HCT116 (cell line): ENCODE measurements around the gene TIGD3. TPM values are rescaled to one million over a fixed set of nuclear protein-coding genes. Genes with fewer than 3 reads are reported as not detected.

Experiments used
- ATAC-seq: fragments of 200-7000 bp; cut with Tn5 transposase; 2 replicates; pipeline ENCODE4 v1.9.1; 2020; ENCODE audit warnings: mild to moderate bottlenecking, moderate library complexity
- BruUV-seq: library from RNA; stranded (reverse); fragments of 400-500 nt; replicated peaks from 2 replicates; lab custom pipeline; 2021; lab: Mats Ljungman, UMichigan
- CTCF ChIA-PET: fragments of 300-600 bp; sonication (Branson Sonifier 250); formaldehyde crosslinking; loops from one replicate; lab custom pipeline; 2021; ENCODE audit warnings: antibody characterized with exemption; lab: Charles Lee
- POLR2A ChIA-PET: fragments of 300-600, 350-600 bp; sonication (Branson Sonifier 250); formaldehyde crosslinking; loops from one replicate; lab custom pipeline; 2021; ENCODE audit warnings: antibody characterized with exemption; lab: Charles Lee
- RAD21 ChIA-PET, 2 experiments: fragments of 300-600 bp; sonication (Branson Sonifier 250); formaldehyde crosslinking; loops; one replicate each; lab custom pipeline; 2023; ENCODE audit warnings: low total read pairs in 2 of 2; ENCODE audit not compliant: uncharacterized antibody in 2 of 2, unreplicated experiment in 2 of 2, low non-redundant PET in 1 of 2; lab: Charles Lee
- DNase-seq: peaks from one replicate; pipeline ENCODE4 v3.0.0-alpha.2; 2010; ENCODE audit warnings: low read depth, low spot score
- H2AFZ ChIP-seq: fragments of 200-600 bp; shearing (Covaris generic), sonication (generic); 2 replicates; pipeline ENCODE4 v1.6.1; 2017; ENCODE audit warnings: low read depth, mixed run types, mixed read lengths, antibody characterized with exemption, low read length; ENCODE audit not compliant: poor library complexity, severe bottlenecking
- H3K27ac ChIP-seq: 2 replicates; pipeline ENCODE4 v1.5.1; 2012; ENCODE audit warnings: low read depth, low read length
- H3K27me3 ChIP-seq: fragments of 200-600 bp; sonication (generic); 2 replicates; pipeline ENCODE4 v1.6.1; 2016; ENCODE audit warnings: mixed run types, low read length, mixed read lengths; ENCODE audit not compliant: insufficient read depth
- H3K36me3 ChIP-seq, 2 experiments: fragments of 200-500 bp in 1 of 2; fragments of 200-600 bp in 1 of 2; sonication (Bioruptor generic) in 1 of 2; sonication (generic) in 1 of 2; 2 replicates each; pipeline versions ENCODE4 v1.5.1 to v1.6.1; 2014 to 2016; ENCODE audit warnings: low read length in 2 of 2, inconsistent platforms in 1 of 2, mixed read lengths in 1 of 2, mixed run types in 1 of 2; ENCODE audit not compliant: insufficient read depth in 2 of 2, control insufficient read depth in 1 of 2
- H3K4me1 ChIP-seq, 2 experiments: fragments of 200-600 bp in 1 of 2; sonication (generic) in 1 of 2; 2 replicates each; pipeline versions ENCODE4 v1.5.1 to v1.6.1; 2012 to 2017; ENCODE audit warnings: low read length in 2 of 2, inconsistent platforms in 1 of 2, mild to moderate bottlenecking in 1 of 2, mixed read lengths in 1 of 2, mixed run types in 1 of 2, moderate library complexity in 1 of 2; ENCODE audit not compliant: insufficient read depth in 2 of 2, control insufficient read depth in 1 of 2
- H3K4me2 ChIP-seq: fragments of 200-600 bp; sonication (generic); 2 replicates; pipeline ENCODE4 v1.6.1; 2017; ENCODE audit warnings: mixed run types, low read length, mixed read lengths
- H3K4me3 ChIP-seq, 2 experiments: fragments of 200-600 bp in 1 of 2; sonication (generic) in 1 of 2; replicated peaks in 1 of 2; 2 replicates each; pipeline ENCODE4 v1.5.1; 2011 to 2016; ENCODE audit warnings: low read length in 2 of 2, control low read depth in 1 of 2, low read depth in 1 of 2, mild to moderate bottlenecking in 1 of 2, mixed read lengths in 1 of 2, mixed run types in 1 of 2
- H3K79me2 ChIP-seq: fragments of 200-600 bp; sonication (generic); 2 replicates; pipeline ENCODE4 v1.6.1; 2017; ENCODE audit warnings: mild to moderate bottlenecking, mixed run types, low read length, moderate library complexity, mixed read lengths; ENCODE audit not compliant: insufficient read depth
- H3K9ac ChIP-seq: fragments of 200-600 bp; sonication (generic); 2 replicates; pipeline ENCODE4 v1.6.1; 2016; ENCODE audit warnings: low read length, mixed read lengths
- H3K9me2 ChIP-seq: fragments of 200-600 bp; sonication (generic), shearing (Covaris generic); 2 replicates; pipeline ENCODE4 v1.6.1; 2017; ENCODE audit warnings: mixed run types, mild to moderate bottlenecking, moderate library complexity; ENCODE audit not compliant: insufficient read depth
- H3K9me3 ChIP-seq, 2 experiments: fragments of 200-500 bp in 1 of 2; fragments of 200-600 bp in 1 of 2; sonication (Bioruptor generic) in 1 of 2; sonication (generic) in 1 of 2; 2 replicates each; pipeline ENCODE4 v1.6.1; 2014 to 2017; ENCODE audit warnings: low read length in 2 of 2, mixed read lengths in 2 of 2, inconsistent platforms in 1 of 2, low read depth in 1 of 2, mild to moderate bottlenecking in 1 of 2, mixed run types in 1 of 2, moderate library complexity in 1 of 2; ENCODE audit not compliant: control insufficient read depth in 1 of 2, insufficient read depth in 1 of 2
- H4K20me1 ChIP-seq: fragments of 200-600 bp; sonication (generic), shearing (Covaris generic); 2 replicates; pipeline ENCODE4 v1.6.1; 2017; ENCODE audit warnings: mixed run types, mild to moderate bottlenecking, moderate library complexity; ENCODE audit not compliant: insufficient read depth
- CBX3 ChIP-seq: IDR thresholded peaks from 2 replicates; pipeline ENCODE4 v1.6.1; 2012; ENCODE audit warnings: low read depth
- POLR2A ChIP-seq: IDR thresholded peaks from 2 replicates; pipeline ENCODE4 v1.7.0; 2011; ENCODE audit warnings: borderline replicate concordance; ENCODE audit not compliant: insufficient read depth, insufficient read length; ENCODE audit errors: extremely low read depth
- POLR2AphosphoS5 ChIP-seq: IDR thresholded peaks from 2 replicates; pipeline ENCODE4 v1.6.1; 2011; ENCODE audit warnings: mild to moderate bottlenecking, low read depth, low read length, moderate library complexity
- RAD21 ChIP-seq: IDR thresholded peaks from 2 replicates; pipeline ENCODE4 v1.6.1; 2012; ENCODE audit warnings: low read depth, mild to moderate bottlenecking
- SIN3A ChIP-seq: IDR thresholded peaks from 2 replicates; pipeline ENCODE4 v1.6.1; 2012; ENCODE audit warnings: low read depth
- TCF7L2 ChIP-seq: IDR thresholded peaks from 2 replicates; pipeline ENCODE4 v1.7.0; 2011; ENCODE audit warnings: borderline replicate concordance, inconsistent platforms; ENCODE audit not compliant: insufficient read depth, insufficient read length; ENCODE audit errors: extremely low read depth
- YY1 ChIP-seq: IDR thresholded peaks from 2 replicates; pipeline ENCODE4 v1.6.1; 2011; ENCODE audit warnings: low read length, low read depth, moderate library complexity, mild to moderate bottlenecking; ENCODE audit not compliant: insufficient replicate concordance; ENCODE audit errors: extremely low read depth
- intact Hi-C: fragments of 100-400 bp; cut with micrococcal nuclease; formaldehyde crosslinking; loops from 2 replicates; pipeline ENCODE4 v1.10.0; 2022
- total RNA-seq: library from RNA; stranded (reverse); gene quantifications from one replicate; pipeline ENCODE4 v1.2.1, GENCODE V29; 2021; ENCODE audit not compliant: unreplicated experiment
- TF ChIP-seq, protein P1 (sequence below): IDR thresholded peaks from 2 replicates; pipeline ENCODE4 v1.6.1; 2012
- TF ChIP-seq, protein P2 (sequence below), 3 experiments: fragments of 200-600 bp in 1 of 3; sonication (generic) in 1 of 3; IDR thresholded peaks in 2 of 3; conservative IDR thresholded peaks in 1 of 3; 2 replicates each; pipeline ENCODE4 v1.5.1; 2012 to 2017; ENCODE audit warnings: low read depth in 2 of 3, low read length in 2 of 3, antibody characterized with exemption in 1 of 3, borderline replicate concordance in 1 of 3, control low read depth in 1 of 3, mild to moderate bottlenecking in 1 of 3, mixed read lengths in 1 of 3, mixed run types in 1 of 3, moderate library complexity in 1 of 3; ENCODE audit not compliant: insufficient read depth in 1 of 3

The TIGD3 gene
- total RNA-seq, 1 experiment from 2014 or later: 2.4 TPM

DNA sequence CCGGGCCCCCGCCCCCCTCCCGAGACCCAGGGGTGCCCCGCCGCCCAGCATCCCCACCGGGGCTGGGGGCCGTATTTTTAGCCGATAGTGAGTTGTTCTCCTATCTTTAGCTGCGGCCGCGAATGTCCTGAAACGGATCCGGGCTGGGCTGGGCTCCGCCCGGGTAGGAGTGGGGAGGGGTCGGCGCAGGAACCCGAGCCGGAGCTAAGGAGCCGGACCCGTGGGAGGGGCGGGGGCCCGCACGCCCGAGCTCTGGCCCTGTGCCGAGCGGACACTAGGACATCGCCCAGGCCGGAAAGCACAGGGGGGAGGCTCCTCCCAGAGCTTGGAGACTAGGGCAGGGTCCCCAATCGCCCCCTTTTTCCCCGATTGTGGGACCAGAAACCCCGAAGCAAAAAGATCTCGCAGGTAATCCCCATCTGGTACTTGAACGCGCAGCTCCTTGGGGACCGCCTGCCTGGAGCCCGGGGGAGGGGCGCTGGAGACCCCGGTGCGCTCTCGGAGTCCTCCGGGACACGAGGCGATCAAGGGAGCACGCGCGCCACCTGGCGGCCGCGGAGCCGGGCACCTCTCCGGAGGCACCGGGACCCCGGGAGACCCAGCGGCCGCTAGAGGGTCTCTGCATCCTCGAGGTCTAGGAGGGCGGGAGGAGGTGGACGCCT is 39.2 kb upstream of the TIGD3 start:
- Histone ChIP-seq H3K79me2 (peaks cover 53% of the 10 kb centered on the region), H3K9me2 (no peaks in the 10 kb centered on the region), H3K9me3 (no peaks in the 10 kb centered on the region), H2AFZ (no peak overlapping the region), H3K27me3 (no peaks in the 10 kb centered on the region), H3K4me3 (peak overlapping the region; percentile 84 to 85), H3K36me3 (peaks cover under 1 to 3% of the 10 kb centered on the region in 2 experiments; a peak in 1 of 4 replicates), H4K20me1 (no peaks in the 10 kb centered on the region), H3K9ac (peak overlapping the region; percentile 77), H3K4me2 (peak overlapping the region; percentile 84), H3K27ac (peak overlapping the region; percentile 83), H3K4me1 (peaks cover 31 to 61% of the 10 kb centered on the region in 2 experiments)
- POLR2A ChIA-PET: interaction anchor here (1.0 to 3.2 kb wide), 6 partner anchors 18 to 193 kb away, joined by 4 to 20 read pairs (median 6); partner anchors contain the start of genes DPF2 and MALAT1
- no TSS peak for BruUV-seq
- RAD21 ChIA-PET: interaction anchor here (0.7 to 3.4 kb wide), 4 partner anchors 14 to 40 kb away, joined by 3 to 27 read pairs (median 8); no protein-coding TSS in a partner anchor
- ATAC-seq: peak; percentile 60
- CTCF ChIA-PET: interaction anchor here (0.9 to 5.4 kb wide), 8 partner anchors 10 to 471 kb away, joined by 3 to 127 read pairs (median 6); partner anchors contain the start of genes CDC42BPG and DPF2
- TF ChIP-seq SIN3A (0 out of 2 replicates have a peak, but pooled peaks have one; percentile 40), RAD21 (peak; percentile 81), YY1 (peak; percentile 20), CBX3 (no peak), TCF7L2 (no peak), POLR2A (no peak), POLR2AphosphoS5 (peak; percentile 16; the same call in 1 of the 2 replicates)
- TF ChIP-seq, protein P1, sequence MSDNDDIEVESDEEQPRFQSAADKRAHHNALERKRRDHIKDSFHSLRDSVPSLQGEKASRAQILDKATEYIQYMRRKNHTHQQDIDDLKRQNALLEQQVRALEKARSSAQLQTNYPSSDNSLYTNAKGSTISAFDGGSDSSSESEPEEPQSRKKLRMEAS: peak; percentile 88
- TF ChIP-seq, protein P2, sequence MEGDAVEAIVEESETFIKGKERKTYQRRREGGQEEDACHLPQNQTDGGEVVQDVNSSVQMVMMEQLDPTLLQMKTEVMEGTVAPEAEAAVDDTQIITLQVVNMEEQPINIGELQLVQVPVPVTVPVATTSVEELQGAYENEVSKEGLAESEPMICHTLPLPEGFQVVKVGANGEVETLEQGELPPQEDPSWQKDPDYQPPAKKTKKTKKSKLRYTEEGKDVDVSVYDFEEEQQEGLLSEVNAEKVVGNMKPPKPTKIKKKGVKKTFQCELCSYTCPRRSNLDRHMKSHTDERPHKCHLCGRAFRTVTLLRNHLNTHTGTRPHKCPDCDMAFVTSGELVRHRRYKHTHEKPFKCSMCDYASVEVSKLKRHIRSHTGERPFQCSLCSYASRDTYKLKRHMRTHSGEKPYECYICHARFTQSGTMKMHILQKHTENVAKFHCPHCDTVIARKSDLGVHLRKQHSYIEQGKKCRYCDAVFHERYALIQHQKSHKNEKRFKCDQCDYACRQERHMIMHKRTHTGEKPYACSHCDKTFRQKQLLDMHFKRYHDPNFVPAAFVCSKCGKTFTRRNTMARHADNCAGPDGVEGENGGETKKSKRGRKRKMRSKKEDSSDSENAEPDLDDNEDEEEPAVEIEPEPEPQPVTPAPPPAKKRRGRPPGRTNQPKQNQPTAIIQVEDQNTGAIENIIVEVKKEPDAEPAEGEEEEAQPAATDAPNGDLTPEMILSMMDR (IDR thresholded peaks at IDR 0.05 in 2 of 3, conservative IDR thresholded peaks at IDR 0.05 in 1 of 3; ENCODE audit: borderline replicate concordance in 1 of 3, insufficient read depth in 1 of 3, low read depth in 2 of 3, low read length in 2 of 3): peak; percentile 94 to 98 (median 95)
- intact Hi-C loops: loop anchor here (1.0 kb wide), 1 partner anchor 40 kb away; no protein-coding TSS in a partner anchor
- DNase-seq: peak; percentile 48
